T-helper 17 cell (primary cell): ENCODE data around the gene PRKCH. TPM values are rescaled to one million over a fixed set of nuclear protein-coding genes. Genes with fewer than 3 reads are reported as not detected.

ENCODE experiments used
- ATAC-seq: fragments of 150-1000 bp; cut with Tn5 transposase; 2 replicates; pipeline ENCODE4 v1.10.0; 2021; ENCODE audit warnings: mild to moderate bottlenecking, moderate library complexity
- DNase-seq, 3 donors: peaks; one replicate each; pipeline versions ENCODE4 v3.0.0 to v3.0.0-alpha.2; 2020 to 2021
- H3K9me3 ChIP-seq: one replicate; pipeline ENCODE4 v1.7.0; 2013; ENCODE audit warnings: low read length, mild to moderate bottlenecking; ENCODE audit not compliant: control insufficient read depth, poor library complexity, severe bottlenecking
- H3K27ac Mint-ChIP-seq: one replicate; pipeline ENCODE4 v1.8.0; 2022; ENCODE audit warnings: mild to moderate bottlenecking, moderate library complexity, mixed read lengths
- H3K27me3 Mint-ChIP-seq: one replicate; pipeline ENCODE4 v1.8.0; 2022; ENCODE audit warnings: mixed read lengths
- H3K36me3 Mint-ChIP-seq: one replicate; pipeline ENCODE4 v1.8.0; 2022; ENCODE audit warnings: low read depth, mixed read lengths
- H3K4me1 Mint-ChIP-seq: one replicate; pipeline ENCODE4 v1.8.0; 2022; ENCODE audit warnings: mild to moderate bottlenecking, mixed read lengths
- H3K4me3 Mint-ChIP-seq: one replicate; pipeline ENCODE4 v1.8.0; 2022; ENCODE audit warnings: mild to moderate bottlenecking, moderate library complexity, mixed read lengths
- total RNA-seq, 4 donors: library from RNA in 2 of 4; stranded (reverse) in 2 of 4; gene quantifications; one replicate each; pipeline ENCODE4 v1.2.3 and lab custom pipeline; 2022 to 2026

Gene PRKCH
- total RNA-seq, 2 donors from 2014 or later, result 328 to 342 TPM

DNA sequence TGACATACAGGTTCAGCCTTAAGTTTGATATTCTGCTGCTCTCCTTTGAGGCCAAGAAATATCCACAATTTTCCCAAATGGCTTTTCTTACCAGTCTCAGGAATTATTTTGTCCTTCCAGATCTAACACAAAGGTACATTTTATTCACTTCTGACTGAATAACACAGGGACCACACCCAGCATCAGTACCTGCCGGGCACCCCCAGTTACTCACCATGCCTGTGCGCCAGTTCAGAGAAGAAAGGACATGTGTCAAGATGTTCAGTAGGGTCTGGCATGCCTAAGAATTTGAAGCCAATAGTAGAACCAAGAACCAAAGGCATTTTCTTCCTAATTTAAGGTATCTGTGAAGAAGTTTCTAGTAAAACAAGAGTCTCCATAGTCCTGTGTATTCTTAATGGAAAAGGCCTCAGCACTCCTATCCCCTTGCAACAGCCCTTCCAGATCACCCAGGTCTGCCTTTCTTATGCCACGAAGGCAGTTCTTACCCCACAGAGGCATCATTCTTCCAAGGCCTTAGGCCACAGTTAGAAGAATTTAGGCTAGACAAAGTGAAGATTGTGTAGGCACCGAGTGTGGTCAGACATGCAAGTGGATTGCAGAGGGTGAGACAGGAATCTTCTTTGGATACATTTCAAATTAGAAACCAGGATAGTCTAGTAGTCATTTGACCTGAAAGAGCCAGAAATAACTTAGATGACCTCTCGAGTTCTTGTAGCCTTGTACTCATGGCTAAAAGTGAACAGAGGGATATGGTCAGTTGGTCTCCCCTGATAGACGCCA, 233.9 kb downstream of the PRKCH start:
- no peaks in the 10 kb centered on the region for H3K27me3 Mint-ChIP-seq
- peaks cover 31% of the 10 kb centered on the region for H3K4me1 Mint-ChIP-seq
- DNase-seq, result no peak
- H3K4me3 Mint-ChIP-seq, result no peak overlapping the region
- H3K9me3 ChIP-seq, result no peaks in the 10 kb centered on the region
- peaks cover 3% of the 10 kb centered on the region for H3K36me3 Mint-ChIP-seq
- ATAC-seq, result no peak
- peak overlapping the region; percentile 10 for H3K27ac Mint-ChIP-seq

DNA sequence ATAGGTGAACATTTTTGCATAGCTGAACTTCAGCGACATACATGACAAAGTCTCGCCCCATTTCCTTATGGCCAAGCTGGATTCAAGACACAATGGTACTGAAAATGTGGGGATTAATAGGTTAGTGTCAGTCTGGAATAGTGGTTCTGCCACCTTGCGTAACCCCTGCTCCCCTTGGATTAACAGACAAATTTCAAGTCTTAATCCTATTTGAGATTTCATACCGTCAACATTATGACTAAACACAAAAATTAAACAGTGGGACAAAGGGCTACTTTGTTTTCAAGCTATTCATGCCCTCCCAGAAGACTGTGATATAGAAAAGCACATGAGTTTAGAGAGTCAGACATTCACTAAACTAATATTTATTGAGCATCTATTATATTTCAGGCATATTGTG, 235.1 kb downstream of the PRKCH start:
- no peak for ATAC-seq
- no peaks in the 10 kb centered on the region for H3K9me3 ChIP-seq
- DNase-seq, result no peak
- H3K36me3 Mint-ChIP-seq, result peaks cover 2% of the 10 kb centered on the region
- peaks cover 27% of the 10 kb centered on the region for H3K4me1 Mint-ChIP-seq
- no peaks in the 10 kb centered on the region for H3K27me3 Mint-ChIP-seq
- no peak overlapping the region for H3K4me3 Mint-ChIP-seq
- H3K27ac Mint-ChIP-seq, result peak overlapping the region; percentile 14

DNA sequence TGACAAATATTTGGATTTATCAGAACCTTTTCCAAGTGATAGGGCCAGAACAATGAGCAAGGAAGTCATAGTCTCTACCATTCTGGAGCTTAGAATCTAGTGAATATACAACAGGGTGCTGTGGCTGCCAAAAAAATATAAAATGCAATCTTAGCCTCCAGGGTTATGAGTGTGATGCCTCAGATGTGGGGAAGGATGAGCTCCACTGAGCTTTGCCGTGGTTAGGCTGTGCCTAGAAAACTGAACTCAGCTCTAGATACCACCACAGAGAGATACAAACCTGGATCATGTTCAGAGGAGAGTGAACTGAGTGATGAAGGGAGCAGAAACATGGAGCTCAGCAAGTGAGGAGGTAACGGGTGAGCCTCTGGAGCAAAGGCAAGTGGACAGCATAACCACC, 235.9 kb downstream of the PRKCH start:
- Mint-ChIP-seq H3K4me1 (peaks cover 26% of the 10 kb centered on the region), H3K27ac (peak overlapping the region; percentile 14), H3K4me3 (no peak overlapping the region), H3K27me3 (no peaks in the 10 kb centered on the region), H3K36me3 (no peaks in the 10 kb centered on the region)
- ATAC-seq, result no peak
- no peaks in the 10 kb centered on the region for H3K9me3 ChIP-seq
- DNase-seq, result no peak

DNA sequence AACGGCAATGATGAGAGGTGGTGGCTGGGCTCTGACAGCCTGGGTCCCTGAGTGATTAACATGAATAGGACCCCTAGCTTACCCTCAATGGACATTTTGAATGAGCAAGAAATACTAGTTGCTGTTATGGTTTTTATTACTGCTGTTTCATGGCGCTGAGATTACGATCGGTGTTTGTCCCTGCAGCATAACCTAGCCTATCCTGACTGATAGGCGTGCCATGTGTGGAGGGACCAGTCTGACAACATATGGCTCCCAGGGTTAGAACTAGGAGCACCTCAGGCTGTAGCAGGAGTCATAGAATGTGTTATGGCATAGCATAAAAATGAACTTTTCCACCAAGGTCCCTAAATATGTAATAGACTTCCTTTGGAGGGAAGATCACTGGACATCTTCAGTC, 236.5 kb downstream of the PRKCH start:
- ATAC-seq (no peak), DNase-seq (no peak)
- H3K4me3 Mint-ChIP-seq, result no peak overlapping the region
- no peaks in the 10 kb centered on the region for H3K9me3 ChIP-seq
- H3K27ac Mint-ChIP-seq, result no peak overlapping the region
- H3K27me3 Mint-ChIP-seq, result no peaks in the 10 kb centered on the region
- H3K36me3 Mint-ChIP-seq, result no peaks in the 10 kb centered on the region
- H3K4me1 Mint-ChIP-seq, result peaks cover 28% of the 10 kb centered on the region

DNA sequence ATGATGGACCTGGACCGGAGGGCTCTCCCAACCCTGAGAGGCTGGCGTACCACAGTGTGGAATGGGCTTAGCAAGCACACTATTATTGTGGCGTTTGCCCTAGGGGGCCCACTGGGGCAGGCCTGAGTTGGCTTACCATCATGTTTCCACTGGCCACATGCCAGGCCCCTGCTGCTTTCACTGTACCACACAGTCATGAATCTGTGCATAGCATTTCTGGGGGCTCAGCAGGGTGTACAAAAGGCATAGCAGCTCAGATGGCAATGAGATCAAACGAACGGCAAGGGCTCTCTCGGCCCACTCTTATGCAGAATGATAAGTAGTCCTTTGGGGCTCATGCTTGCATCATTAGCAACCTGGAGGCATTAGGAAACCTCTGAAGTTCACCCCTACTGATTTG, 236.9 kb downstream of the PRKCH start:
- H3K27ac Mint-ChIP-seq, result no peak overlapping the region
- DNase-seq, result no peak
- no peak overlapping the region for H3K4me3 Mint-ChIP-seq
- no peaks in the 10 kb centered on the region for H3K27me3 Mint-ChIP-seq
- peaks cover 29% of the 10 kb centered on the region for H3K4me1 Mint-ChIP-seq
- H3K9me3 ChIP-seq, result no peaks in the 10 kb centered on the region
- no peaks in the 10 kb centered on the region for H3K36me3 Mint-ChIP-seq
- no peak for ATAC-seq

DNA sequence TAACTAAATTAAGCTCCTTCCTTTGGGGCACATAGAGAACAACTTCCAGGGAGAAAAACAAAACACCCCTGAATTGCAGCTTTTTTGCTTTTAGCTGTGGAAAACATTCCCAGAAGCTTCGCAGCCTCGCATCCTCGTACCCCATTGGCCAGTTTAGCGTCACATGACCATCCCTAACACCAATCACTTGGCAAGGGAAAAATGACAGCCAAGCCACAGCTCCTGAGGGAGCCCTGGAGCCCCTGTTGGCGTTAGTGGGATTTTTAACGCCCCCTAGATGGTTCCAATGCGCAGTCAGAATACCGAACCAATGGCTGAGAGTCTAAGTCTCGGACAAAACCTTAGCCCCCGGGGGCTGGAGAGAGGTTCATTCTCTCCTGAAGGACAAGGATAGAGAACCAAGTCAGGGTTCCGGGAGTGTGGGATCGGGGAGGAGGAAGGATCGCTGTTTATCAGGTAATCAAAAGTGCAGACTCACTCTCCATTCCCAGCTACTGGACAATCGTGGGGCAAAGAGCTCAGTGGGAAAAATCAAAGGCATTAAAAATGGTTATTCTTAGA, 238.3 kb downstream of the PRKCH start:
- no peak for DNase-seq
- Mint-ChIP-seq H3K4me3 (no peak overlapping the region), H3K36me3 (no peaks in the 10 kb centered on the region)

DNA sequence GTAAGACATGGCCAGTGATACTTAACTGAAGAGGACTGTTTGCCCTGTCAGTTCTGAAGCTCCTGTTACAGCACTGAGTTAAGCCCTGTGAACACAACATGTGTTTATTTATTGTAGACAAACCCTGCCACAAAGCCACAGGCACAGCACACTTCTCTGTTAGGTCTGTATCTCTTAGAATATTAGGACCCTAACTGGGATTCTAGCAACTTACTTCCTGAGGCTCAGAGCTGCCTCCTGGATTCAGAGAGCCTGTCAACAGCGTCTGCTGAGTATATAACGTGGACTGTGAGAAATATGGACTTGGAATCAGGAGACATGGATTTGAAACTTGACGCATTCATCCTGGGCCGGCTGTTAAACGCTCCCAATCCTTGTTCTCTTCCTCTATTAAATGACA, 238.9 kb downstream of the PRKCH start:
- Mint-ChIP-seq H3K27me3 (no peaks in the 10 kb centered on the region), H3K27ac (no peak overlapping the region), H3K4me1 (peaks cover 27% of the 10 kb centered on the region), H3K36me3 (no peaks in the 10 kb centered on the region), H3K4me3 (no peak overlapping the region)
- no peaks in the 10 kb centered on the region for H3K9me3 ChIP-seq
- ATAC-seq (no peak), DNase-seq (no peak)

More for the DNA sequence above, 238.3 kb downstream of the PRKCH start:
- H3K27me3 Mint-ChIP-seq, result no peaks in the 10 kb centered on the region
- no peak overlapping the region for H3K27ac Mint-ChIP-seq
- peaks cover 30% of the 10 kb centered on the region for H3K4me1 Mint-ChIP-seq
- no peaks in the 10 kb centered on the region for H3K9me3 ChIP-seq
- no peak for ATAC-seq

DNA sequence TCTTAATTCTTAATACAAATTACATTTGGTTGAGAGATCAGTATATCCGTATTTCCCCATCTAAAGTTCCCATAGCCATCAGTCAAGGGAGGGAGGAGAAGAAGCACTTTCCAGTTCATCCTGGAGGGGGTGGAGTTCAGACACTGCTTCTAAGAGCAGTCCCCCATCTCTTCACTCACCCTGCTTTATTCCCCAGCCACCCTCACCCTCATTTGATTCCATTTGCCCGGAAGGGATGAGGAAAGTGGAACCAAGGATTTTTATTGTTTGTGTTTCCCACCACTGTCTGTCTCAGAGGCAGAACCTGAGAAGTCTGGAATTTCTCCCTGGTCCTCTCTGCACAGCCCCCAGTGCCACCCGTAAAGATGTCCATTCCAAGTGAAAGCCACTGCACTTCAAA, 239.7 kb downstream of the PRKCH start:
- DNase-seq (no peak), ATAC-seq (no peak)
- no peaks in the 10 kb centered on the region for H3K27me3 Mint-ChIP-seq
- no peak overlapping the region for H3K27ac Mint-ChIP-seq
- no peak overlapping the region for H3K4me3 Mint-ChIP-seq
- H3K4me1 Mint-ChIP-seq, result peaks cover 27% of the 10 kb centered on the region
- H3K36me3 Mint-ChIP-seq, result no peaks in the 10 kb centered on the region
- no peaks in the 10 kb centered on the region for H3K9me3 ChIP-seq

DNA sequence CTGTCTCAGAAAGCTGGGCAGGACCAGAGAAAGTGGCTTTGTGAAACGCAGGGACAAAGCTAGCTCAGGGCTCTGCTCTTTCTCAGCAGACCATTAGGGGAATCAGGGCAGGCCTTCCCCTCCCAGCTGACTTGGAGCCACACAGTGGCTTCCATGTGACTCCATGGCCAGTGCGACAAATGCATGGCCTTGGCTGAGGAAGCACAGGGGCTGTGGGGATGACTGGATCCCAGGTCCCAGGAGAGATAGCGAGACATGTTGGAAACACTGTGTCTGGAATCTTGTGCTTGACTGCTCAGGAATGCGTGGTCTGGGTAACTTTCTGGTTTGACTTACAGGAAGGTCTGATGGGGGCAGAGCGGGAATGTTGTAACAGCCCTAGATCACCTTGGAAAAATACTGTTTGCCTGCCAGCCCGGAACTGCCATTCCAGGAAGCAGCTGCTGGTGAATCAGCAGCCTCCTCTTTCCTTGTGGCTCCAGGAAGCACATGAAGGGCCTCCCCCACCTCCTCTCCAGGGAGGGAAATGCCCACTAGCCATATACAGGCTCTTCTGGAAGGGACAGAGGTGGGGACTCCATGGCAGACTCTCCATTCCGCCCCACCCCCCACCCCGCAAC, 240.4 kb downstream of the PRKCH start:
- DNase-seq (no peak), ATAC-seq (no peak)
- H3K36me3 Mint-ChIP-seq, result no peaks in the 10 kb centered on the region
- no peaks in the 10 kb centered on the region for H3K27me3 Mint-ChIP-seq
- peaks cover 27% of the 10 kb centered on the region for H3K4me1 Mint-ChIP-seq
- H3K9me3 ChIP-seq, result no peaks in the 10 kb centered on the region
- no peak overlapping the region for H3K4me3 Mint-ChIP-seq
- H3K27ac Mint-ChIP-seq, result peak overlapping the region; percentile 81

DNA sequence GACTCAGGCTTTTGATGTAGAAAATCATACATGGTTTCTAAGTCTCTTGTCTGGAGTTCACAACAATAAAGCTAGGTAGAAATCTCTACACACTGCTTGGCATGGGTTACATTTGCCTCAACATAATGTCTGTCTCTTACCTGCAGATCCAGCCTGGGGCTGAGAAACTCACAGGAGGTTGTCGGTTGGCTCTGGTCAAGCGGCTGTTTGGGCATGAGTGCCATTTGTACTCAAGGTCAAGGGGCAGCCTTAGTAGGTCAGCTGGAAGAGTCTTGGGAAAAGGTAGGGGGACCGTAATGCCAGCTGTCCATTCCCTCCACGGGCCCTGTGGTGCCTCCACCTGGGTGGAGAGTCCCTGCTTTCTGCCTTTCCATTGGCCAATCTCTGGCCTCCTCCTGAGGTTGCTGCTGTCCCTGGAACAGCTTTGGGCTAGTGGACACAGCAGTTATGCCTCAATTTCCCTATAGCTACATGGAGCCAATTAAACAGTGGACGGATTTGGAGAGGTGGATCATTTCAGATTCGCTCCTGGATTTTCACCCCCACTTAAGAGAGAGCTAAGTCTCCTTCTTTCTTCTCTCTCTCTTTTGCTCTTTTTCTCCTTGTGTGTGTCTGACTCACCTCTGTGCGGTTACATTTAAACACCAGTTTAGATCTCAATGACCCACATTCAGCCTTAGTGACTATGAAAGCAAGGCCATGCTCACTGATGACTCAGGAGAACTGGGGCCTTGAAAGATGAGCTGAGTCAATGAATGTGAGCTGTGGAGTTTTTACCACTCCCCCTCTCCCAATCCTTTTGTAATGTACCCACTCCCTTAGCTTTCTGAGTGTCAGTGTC, 241.2 kb downstream of the PRKCH start:
- peak overlapping the region; percentile 81 for H3K27ac Mint-ChIP-seq
- no peaks in the 10 kb centered on the region for H3K9me3 ChIP-seq
- H3K36me3 Mint-ChIP-seq, result no peaks in the 10 kb centered on the region
- H3K27me3 Mint-ChIP-seq, result no peaks in the 10 kb centered on the region
- ATAC-seq (peak; percentile 95), DNase-seq (no peak)
- peak overlapping the region; percentile 5 for H3K4me3 Mint-ChIP-seq
- H3K4me1 Mint-ChIP-seq, result peaks cover 25% of the 10 kb centered on the region

DNA sequence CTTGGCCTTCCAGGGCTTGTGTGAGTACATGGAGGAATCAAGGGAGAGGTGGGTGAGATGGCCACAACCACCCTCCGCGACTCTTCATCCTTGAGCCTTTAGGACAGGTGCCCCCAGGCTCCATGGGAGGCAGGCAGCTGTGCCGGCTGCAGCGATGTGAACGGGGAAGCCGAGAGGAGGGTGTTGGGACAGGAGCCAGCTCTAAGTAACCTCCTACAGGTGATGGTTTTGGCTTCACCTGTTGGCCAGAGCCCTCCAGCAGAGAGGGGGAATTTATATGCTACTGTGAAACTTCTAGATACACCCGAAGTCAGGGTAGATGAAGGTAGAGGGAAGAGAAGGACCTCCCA, 241.8 kb downstream of the PRKCH start:
- ATAC-seq, result no peak
- Mint-ChIP-seq H3K4me3 (no peak overlapping the region), H3K36me3 (no peaks in the 10 kb centered on the region), H3K27ac (peak overlapping the region; percentile 81), H3K27me3 (peaks cover 3% of the 10 kb centered on the region), H3K4me1 (peaks cover 28% of the 10 kb centered on the region)
- no peaks in the 10 kb centered on the region for H3K9me3 ChIP-seq
- no peak for DNase-seq

DNA sequence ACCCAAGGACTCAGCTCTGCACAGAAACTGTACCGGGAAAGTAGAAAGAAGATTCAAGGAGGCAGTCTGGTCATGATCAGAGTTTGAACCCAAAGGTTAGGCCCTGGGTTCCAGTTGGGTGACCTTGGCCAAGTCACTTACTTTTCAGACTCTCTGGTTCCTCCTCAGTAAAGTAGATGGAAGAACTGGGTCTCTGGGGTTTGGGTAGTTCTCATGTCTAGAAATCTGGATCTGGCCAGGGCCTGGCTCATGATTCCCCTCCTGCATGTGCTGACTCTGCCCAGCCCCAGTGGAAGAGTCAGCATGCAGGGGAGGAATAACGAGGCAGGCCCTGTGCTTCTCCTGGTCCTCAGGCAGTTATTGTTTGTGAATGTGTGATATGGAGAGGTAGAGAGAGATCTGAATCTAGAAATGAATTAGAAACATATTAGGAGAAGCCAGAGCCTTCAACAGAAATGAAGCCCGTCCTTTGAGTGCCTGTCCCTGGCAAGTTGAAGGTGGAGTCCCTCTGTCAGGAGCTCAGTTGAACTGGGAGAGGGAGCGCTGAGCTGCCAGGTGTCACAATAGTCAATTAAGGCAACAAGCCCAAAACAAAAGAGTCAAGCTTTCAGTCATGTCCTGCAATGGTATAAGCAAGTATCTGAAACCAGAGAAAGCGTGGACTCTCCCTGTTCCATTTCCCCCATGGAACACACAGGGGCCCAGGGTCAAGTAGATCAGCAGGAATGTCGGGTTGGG, 242.7 kb downstream of the PRKCH start:
- H3K9me3 ChIP-seq, result no peaks in the 10 kb centered on the region
- H3K27me3 Mint-ChIP-seq, result peaks cover 6% of the 10 kb centered on the region
- peak overlapping the region; percentile 36 for H3K4me3 Mint-ChIP-seq
- H3K36me3 Mint-ChIP-seq, result no peaks in the 10 kb centered on the region
- ATAC-seq, result no peak
- DNase-seq, result no peak
- H3K27ac Mint-ChIP-seq, result no peak overlapping the region
- H3K4me1 Mint-ChIP-seq, result peaks cover 34% of the 10 kb centered on the region
